Hepatic stellate cell (primary cell): ENCODE measurements around the gene DNASE1L1.

Experiments
- DNase-seq: peaks from one replicate; pipeline ENCODE4 v3.0.0; 2011; ENCODE audit warnings: low spot score

Gene DNASE1L1

GRCh38 chrX:154367474-154368308, 41.4 kb downstream of the DNASE1L1 start:
- no peak for DNase-seq

GRCh38 chrX:154366666-154367055, 42.4 kb downstream of the DNASE1L1 start:
- DNase-seq: no peak

- no peak for DNase-seq
These were observed 42.9 kb downstream of the DNASE1L1 start for GRCh38 chrX:154365997-154366665.

- no peak for DNase-seq
These were observed 43.9 kb downstream of the DNASE1L1 start for GRCh38 chrX:154365052-154365600.

- no peak for DNase-seq
These were observed 45.2 kb downstream of the DNASE1L1 start for GRCh38 chrX:154363706-154364439.

GRCh38 chrX:154362085-154362742, 46.8 kb downstream of the DNASE1L1 start:
- no peak for DNase-seq

GRCh38 chrX:154360155-154360713, 48.8 kb downstream of the DNASE1L1 start:
- DNase-seq: no peak

GRCh38 chrX:154359362-154360154, 49.5 kb downstream of the DNASE1L1 start:
- DNase-seq: no peak

GRCh38 chrX:154358829-154359228, 50.2 kb downstream of the DNASE1L1 start:
- no peak for DNase-seq

- DNase-seq: no peak
These were observed 51.0 kb downstream of the DNASE1L1 start for GRCh38 chrX:154358011-154358410.

- no peak for DNase-seq
These were observed 51.8 kb downstream of the DNASE1L1 start for GRCh38 chrX:154357205-154357604.

GRCh38 chrX:154356596-154356995, 52.5 kb downstream of the DNASE1L1 start:
- no peak for DNase-seq

GRCh38 chrX:154355776-154356140, 53.3 kb downstream of the DNASE1L1 start:
- no peak for DNase-seq

GRCh38 chrX:154355094-154355775, 53.8 kb downstream of the DNASE1L1 start:
- no peak for DNase-seq

- DNase-seq: no peak
These were observed 54.5 kb downstream of the DNASE1L1 start for GRCh38 chrX:154354516-154354915.

GRCh38 chrX:154354013-154354412, 55.0 kb downstream of the DNASE1L1 start:
- no peak for DNase-seq

- no peak for DNase-seq
These were observed 55.7 kb downstream of the DNASE1L1 start for GRCh38 chrX:154353172-154353843.

- no peak for DNase-seq
These were observed 56.6 kb downstream of the DNASE1L1 start for GRCh38 chrX:154352466-154352865.

GRCh38 chrX:154352012-154352401, 57.0 kb downstream of the DNASE1L1 start:
- DNase-seq: no peak
